Measurements from ENCODE around the gene MDN1.

The MDN1 gene

GRCh38 chr6:89596056-89596455 is 223.5 kb downstream of the MDN1 start:
- TF ChIP-seq ELF4 (IDR thresholded peaks at IDR 0.05) = no peak
- no peak for TF ChIP-seq CTBP1 (IDR thresholded peaks at IDR 0.05; ENCODE audit: borderline replicate concordance)
- TF ChIP-seq LEF1 (IDR thresholded peaks at IDR 0.05; ENCODE audit: borderline replicate concordance) = no peak
- no peak for TF ChIP-seq FOXM1 (IDR thresholded peaks at IDR 0.05; ENCODE audit: borderline replicate concordance)
- no peak for TF ChIP-seq ARNT (IDR thresholded peaks at IDR 0.05)
- TF ChIP-seq BHLHE40 (IDR thresholded peaks at IDR 0.05; ENCODE audit: borderline replicate concordance) = no peak
- no peak for TF ChIP-seq SP1 (IDR thresholded peaks at IDR 0.05)
- TF ChIP-seq SUZ12 (IDR thresholded peaks at IDR 0.05) = no peak
- no peak for TF ChIP-seq PKNOX1 (IDR thresholded peaks at IDR 0.05)
- no peak for TF ChIP-seq TARDBP (IDR thresholded peaks at IDR 0.05)
- POLR2A ChIA-PET = no interaction called here
- CTCF ChIA-PET = interaction anchor here (1.5 kb wide), 1 partner anchor 13 kb away, joined by 3 read pairs; no protein-coding TSS in a partner anchor
- DNase-seq (ENCODE audit: extremely low spot score) = no peak

Measured in HEK293T (cell line).